ENCODE measurements around the gene AP4S1.

DNA sequence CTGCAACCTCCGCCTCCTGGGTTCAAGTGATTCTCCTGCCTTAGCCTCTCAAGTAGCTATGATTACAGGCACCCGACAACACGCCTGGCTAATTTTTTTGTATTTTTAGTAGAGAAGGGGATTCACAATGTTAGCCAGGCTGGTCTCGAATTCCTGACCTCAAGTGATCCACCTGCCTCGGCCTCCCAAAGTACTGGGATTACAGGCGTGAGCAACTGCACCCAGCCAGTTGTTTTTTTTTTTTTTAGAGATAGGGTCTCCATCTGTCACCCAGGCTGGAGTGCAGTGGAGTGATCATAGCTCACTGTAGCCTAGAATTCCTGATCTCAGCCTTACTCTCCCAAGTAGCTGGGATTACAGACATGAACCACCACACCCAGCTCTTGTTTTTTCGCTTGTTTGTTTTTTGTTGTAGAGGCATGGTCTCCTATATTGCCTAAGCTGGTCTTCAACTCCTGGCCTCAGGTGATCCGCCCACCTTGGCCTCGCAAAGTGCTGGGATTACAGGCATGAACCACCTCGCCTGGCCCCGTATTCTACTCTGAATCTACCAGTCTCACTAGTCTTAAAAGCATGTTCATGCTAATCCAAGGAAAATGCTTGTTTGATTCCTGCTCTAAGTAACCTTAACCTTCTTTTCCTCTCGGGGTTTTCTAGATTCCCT is 32.4 kb downstream of the AP4S1 start:
- TF ChIP-seq, protein P1, sequence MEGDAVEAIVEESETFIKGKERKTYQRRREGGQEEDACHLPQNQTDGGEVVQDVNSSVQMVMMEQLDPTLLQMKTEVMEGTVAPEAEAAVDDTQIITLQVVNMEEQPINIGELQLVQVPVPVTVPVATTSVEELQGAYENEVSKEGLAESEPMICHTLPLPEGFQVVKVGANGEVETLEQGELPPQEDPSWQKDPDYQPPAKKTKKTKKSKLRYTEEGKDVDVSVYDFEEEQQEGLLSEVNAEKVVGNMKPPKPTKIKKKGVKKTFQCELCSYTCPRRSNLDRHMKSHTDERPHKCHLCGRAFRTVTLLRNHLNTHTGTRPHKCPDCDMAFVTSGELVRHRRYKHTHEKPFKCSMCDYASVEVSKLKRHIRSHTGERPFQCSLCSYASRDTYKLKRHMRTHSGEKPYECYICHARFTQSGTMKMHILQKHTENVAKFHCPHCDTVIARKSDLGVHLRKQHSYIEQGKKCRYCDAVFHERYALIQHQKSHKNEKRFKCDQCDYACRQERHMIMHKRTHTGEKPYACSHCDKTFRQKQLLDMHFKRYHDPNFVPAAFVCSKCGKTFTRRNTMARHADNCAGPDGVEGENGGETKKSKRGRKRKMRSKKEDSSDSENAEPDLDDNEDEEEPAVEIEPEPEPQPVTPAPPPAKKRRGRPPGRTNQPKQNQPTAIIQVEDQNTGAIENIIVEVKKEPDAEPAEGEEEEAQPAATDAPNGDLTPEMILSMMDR (IDR thresholded peaks at IDR 0.05; ENCODE audit: borderline replicate concordance, extremely low read depth, low read length, poor library complexity, severe bottlenecking): no peak
- TF ChIP-seq EZH2 (IDR thresholded peaks at IDR 0.05; ENCODE audit: borderline replicate concordance, low read depth, low read length, severe bottlenecking): no peak
